Uterus (tissue), 2 donors: Measurements from ENCODE around the gene ADGRD1.

Experiments
- POLR2A ChIP-seq, 2 donors: fragments of 450-650 bp; IDR thresholded peaks; one replicate each; pipeline ENCODE4 v1.6.1; 2016; ENCODE audit warnings: antibody characterized with exemption in 2 of 2, mild to moderate bottlenecking in 1 of 2, moderate library complexity in 1 of 2
- TF ChIP-seq, protein P1 (sequence below), 4 experiments: fragments of 200-600 bp in 2 of 4; fragments of 450-650 bp in 2 of 4; sonication (generic) in 2 of 4; IDR thresholded peaks; one replicate each; pipeline ENCODE4 v1.5.1; 2016 to 2019; ENCODE audit warnings: antibody characterized with exemption in 4 of 4, mild to moderate bottlenecking in 2 of 4, moderate library complexity in 1 of 4

GRCh38 chr12:131013118-131013517, 59.4 kb downstream of the ADGRD1 start:
- TF ChIP-seq POLR2A (IDR thresholded peaks at IDR 0.05), result no peak
- TF ChIP-seq, protein P1, sequence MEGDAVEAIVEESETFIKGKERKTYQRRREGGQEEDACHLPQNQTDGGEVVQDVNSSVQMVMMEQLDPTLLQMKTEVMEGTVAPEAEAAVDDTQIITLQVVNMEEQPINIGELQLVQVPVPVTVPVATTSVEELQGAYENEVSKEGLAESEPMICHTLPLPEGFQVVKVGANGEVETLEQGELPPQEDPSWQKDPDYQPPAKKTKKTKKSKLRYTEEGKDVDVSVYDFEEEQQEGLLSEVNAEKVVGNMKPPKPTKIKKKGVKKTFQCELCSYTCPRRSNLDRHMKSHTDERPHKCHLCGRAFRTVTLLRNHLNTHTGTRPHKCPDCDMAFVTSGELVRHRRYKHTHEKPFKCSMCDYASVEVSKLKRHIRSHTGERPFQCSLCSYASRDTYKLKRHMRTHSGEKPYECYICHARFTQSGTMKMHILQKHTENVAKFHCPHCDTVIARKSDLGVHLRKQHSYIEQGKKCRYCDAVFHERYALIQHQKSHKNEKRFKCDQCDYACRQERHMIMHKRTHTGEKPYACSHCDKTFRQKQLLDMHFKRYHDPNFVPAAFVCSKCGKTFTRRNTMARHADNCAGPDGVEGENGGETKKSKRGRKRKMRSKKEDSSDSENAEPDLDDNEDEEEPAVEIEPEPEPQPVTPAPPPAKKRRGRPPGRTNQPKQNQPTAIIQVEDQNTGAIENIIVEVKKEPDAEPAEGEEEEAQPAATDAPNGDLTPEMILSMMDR (IDR thresholded peaks at IDR 0.05), result no peak
